NCI-H2196 (cell line): Measurements from ENCODE around the gene CTXND2.
"Not testable (repeated sequence)": the region's sequence is repeated elsewhere in the genome, so short reads cannot be mapped to it uniquely, and the experiment has no call there.

Source experiments
- DNase-seq: peaks from one replicate; lab custom pipeline; 2025; ENCODE audit not compliant: unreplicated experiment; lab: John Stamatoyannopoulos, UW

The CTXND2 gene

DNA sequence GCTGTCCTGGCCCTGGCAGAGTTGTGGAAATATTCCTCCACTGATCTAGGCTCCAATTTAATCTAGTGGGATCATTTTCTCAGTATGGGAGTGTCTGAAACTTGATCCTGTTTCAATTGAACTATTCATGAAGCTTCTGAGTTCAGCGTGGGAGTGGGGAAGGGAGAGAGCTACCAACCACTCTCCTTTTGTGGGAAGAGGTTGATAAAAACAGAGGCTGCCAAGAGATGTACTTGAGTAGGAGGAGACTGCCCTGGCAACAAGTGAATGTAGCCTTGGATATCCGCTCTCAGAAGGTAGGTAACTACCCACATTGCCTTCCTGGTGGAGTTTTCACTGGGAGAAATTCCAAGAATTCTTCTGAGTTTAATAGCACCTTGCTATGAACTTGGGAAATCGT is at the start of gene CTXND2:
TSS of gene CTXND2 (plus strand) at position 119 of the 400 bp plus-strand sequence. CDS start 25,179 bp downstream, outside the sequence.
- no peak for DNase-seq

DNA sequence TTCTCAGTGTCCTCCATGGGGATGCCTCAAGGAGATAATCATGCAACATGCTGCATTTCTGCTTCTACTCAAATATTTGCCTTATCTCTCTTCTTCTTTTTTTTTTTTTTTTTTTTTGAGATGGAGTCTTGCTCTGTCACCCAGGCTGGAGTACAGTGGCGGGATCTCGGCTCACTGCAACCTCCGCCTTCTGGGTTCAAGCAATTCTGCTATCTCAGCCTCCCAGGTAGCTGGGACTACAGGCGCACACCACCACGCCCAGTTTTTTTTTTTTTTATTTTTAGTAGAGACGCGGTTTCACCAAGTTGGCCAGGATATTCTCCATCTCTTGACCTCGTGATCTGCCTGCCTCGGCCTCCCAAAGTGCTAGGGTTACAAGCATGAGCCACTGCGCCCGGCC is 46.1 kb upstream of the CTXND2 start:
- DNase-seq = not testable (repeated sequence)

DNA sequence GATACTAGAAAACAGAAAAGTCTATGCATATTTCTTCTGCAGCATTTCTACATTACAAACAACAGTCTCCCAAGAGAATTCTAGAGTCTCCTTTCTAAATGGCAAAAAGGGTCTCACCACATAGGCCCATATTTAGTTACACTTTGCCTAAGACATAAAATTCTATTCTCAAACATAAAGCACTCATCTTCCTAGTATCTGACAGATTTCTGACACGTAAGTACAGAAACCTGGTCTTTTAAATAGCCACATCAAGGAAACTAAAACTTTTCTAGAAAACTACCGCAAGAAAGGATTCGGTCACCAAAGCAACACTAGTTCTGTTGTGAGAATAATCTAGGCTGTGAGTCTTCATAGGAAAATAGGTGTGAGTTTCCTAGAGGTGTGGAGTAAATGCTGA is 45.3 kb upstream of the CTXND2 start:
- DNase-seq = no peak

DNA sequence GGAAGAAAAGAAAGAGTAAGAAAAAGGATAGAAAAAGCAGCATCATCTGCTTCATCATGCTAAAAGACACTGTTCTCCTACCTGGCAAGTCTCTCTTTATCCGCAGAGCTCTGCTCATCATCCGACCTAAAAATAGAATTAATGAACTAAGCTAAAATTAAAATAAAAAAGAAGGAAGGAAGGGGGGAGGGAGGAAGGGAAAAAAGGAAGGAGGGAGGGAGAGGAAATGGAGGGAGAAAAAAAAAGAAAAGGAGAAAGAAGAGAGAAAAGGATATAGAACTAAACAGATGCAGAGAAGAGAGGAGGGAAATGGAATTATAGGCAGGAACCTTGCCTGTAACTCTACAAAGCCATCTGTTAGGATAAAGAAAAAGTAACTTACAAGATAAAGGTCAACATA is 44.6 kb upstream of the CTXND2 start:
- DNase-seq = no peak

DNA sequence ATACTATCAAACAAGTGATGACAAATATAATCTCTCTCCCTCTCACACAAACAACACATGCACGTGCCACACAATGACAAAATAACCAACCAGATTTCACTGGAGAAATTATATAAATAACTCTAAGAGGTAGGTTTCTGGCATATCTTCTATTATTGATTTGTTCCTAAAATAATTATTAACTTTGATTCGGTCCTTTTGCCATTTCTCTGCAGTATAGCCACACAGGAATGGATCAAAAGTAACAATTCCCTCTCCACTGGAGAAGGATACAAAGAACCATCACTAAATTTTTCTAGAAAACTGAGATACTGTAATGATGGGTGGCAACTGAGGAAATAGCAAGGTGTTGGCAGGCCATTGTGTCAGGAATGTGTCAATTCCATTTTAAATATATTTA is 44.0 kb upstream of the CTXND2 start:
- DNase-seq = no peak

- no peak for DNase-seq
Measured at GRCh38 chr1:150843474-150843873, 43.5 kb upstream of the CTXND2 start.

DNA sequence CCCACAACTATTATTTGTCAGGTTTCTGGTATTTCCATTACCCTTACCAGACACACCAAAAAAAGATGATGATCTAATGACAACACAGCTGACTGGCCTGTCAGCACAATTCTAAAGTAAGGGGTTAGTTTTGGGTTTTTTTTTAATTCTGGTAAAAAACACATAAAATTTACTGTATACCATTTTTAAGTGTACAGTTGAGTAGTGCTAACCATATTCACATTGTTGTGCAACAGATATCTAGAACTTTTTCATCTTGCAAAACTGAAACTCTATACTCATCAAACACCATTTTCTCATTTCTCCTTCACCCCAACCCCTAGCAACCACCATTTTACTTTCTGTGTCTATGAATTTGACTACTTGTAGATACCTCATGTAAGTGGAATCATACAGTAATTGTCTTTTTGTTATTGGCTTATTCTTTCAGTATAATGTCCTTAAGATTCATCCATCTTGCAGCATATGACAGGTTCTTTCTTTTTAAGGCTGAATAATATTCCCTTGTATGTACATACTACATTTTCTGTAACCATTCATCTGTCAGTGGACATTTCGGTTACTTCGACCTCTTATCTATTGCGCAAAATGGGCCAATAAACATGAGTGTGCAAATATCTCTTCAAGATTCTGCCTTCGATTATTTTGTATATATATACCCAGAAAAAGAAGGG is 40.3 kb upstream of the CTXND2 start:
- no peak for DNase-seq

DNA sequence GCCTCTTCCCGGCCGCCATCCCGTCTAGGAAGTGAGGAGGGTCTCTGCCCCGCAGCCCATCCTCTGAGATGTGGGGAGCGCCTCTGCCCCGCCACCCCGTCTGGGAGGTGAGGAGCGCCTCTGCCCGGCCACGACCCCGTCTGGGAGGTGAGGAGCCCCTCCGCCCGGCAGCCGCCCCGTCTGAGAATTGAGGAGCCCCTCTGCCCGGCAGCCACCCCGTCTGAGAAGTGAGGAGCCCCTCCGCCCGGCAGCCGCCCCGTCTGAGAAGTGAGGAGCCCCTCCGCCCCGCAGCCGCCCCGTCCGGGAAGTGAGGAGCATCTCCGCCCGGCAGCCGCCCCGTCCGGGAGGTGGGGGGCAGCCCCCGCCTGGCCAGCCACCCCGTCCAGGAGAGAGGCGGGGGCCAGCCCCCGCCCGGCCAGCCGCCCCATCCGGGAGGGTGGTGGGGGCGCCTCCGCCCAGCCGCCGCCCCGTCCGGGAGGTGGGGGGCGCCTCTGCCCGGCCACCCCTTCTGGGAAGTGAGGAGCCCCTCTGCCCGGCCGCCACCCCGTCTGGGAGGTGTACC is 36.1 kb upstream of the CTXND2 start:
- not testable (repeated sequence) for DNase-seq

- not testable (repeated sequence) for DNase-seq
Measured at GRCh38 chr1:150852734-150853133, 34.2 kb upstream of the CTXND2 start.

GRCh38 chr1:150863724-150864123 is 23.2 kb upstream of the CTXND2 start:
- DNase-seq = no peak

- not testable (repeated sequence) for DNase-seq
Measured at GRCh38 chr1:150864200-150864599, 22.7 kb upstream of the CTXND2 start.

- no peak for DNase-seq
Measured at GRCh38 chr1:150869683-150870082, 17.3 kb upstream of the CTXND2 start.

DNA sequence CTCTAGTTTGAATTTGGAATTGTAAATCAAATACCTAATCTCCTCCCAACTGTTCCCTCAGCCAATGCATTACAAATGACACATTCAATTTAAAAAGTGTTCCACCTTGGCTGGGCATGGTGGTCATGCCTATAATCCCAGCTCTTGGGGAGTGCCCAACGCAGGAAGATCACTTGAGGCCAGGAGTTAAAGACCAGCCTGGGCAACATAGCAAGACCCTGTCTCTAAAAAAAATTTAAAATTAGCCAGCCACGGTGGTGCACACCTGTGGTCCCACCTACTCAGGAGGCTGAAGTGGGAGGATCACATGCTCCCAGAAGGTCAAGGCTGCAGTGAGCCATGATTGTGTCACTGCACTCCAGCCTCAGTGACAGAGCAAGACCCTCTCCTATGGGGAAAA is 14.4 kb upstream of the CTXND2 start:
- no peak for DNase-seq

DNA sequence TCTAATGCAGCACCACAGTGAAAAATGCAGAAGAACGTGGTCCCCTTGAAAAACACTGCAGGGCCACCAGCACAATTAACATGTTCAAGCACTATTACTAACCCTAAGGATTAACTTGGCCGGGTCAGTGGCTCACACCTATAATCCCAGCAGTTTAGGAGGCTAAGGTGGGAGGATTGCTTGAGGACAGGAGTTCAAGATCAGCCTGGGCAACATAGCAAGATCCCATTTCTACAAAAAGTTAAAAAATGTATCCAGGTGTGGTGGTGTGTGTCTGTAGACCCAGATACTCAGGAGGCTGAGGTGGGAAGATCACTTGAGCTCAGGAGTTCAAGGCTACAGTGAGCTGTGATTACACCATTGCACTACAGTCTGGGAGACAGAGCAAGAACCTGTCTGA is 13.4 kb upstream of the CTXND2 start:
- no peak for DNase-seq

DNA sequence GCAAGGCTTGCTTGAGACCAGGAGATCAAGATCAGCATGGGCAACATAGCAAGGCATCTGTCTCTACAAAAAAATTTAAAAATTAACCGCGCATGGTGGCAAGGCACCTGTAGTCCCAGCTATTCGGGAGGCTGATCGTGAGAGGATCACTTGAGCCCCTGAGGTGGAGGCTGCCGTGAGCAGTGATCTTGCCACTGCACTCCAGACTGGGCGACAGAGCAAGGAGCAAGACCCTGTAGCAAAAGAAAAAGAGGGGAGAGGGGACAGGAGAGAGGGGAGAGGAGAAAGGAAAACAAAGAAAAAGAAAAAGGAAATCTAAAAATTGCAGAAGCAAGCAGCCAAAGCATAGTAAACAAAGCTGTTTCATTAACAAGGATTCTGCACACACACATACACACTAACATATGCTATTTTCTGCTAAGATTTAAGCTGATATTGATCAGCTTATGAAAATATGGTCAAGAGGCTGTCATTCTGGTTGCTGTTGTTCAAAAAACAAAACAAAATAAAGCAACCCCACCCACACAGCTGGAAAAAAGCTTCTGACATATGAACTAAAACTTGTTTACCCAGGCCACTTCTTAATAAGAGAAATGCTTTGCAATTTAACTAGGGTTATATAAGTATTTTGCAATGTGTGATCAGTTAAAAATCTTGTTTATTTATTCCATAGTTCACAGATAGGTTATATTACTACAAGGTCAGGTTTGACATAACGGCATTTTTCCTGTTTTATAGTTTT is 12.3 kb upstream of the CTXND2 start:
- DNase-seq = no peak

DNA sequence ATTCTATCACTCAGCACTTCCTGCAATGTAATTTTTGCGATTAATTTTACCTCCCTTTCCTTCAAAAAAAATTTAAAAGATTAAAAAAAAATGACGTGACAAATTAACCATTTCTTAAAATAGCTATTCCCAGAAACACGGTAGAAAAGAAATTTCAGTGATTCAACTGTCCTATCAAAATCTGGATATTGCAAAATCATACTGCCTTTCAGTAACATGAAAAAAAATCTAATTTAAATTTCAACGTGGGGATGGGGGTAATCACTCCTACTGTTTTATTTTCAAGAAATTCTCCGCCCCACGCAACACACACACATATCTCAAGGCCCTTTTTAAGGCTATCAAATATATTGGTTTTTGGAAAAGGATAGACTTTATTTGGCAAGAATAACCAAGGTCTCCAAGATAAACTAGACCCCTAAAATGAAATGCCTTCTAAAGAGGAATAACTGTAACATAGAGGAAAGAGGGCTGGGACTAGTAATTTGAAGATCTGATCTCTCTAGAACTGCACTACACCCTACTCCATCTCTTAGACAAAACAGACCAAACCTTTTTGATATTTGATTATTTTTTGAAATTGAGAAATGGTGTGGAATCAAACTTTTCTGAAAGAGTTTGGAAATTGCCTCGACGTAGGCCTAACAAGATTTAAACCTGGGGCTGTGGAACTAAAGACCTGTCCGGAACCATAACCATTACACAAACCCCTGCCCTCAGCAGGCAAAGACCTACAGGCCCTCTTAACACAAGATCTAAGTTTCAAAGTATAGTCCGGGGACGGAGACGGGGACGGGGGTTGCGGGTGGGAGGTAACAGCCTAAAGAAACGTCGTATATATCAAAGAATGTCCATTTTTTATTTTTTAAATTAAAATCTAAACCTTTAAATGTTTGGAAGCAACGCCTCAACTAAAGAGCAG is 11.5 kb upstream of the CTXND2 start:
- DNase-seq = no peak

GRCh38 chr1:150876119-150876454 is 10.8 kb upstream of the CTXND2 start:
- peak; percentile 32 for DNase-seq

- DNase-seq = not testable (repeated sequence)
Measured at GRCh38 chr1:150878931-150879330, 8.0 kb upstream of the CTXND2 start.

DNA sequence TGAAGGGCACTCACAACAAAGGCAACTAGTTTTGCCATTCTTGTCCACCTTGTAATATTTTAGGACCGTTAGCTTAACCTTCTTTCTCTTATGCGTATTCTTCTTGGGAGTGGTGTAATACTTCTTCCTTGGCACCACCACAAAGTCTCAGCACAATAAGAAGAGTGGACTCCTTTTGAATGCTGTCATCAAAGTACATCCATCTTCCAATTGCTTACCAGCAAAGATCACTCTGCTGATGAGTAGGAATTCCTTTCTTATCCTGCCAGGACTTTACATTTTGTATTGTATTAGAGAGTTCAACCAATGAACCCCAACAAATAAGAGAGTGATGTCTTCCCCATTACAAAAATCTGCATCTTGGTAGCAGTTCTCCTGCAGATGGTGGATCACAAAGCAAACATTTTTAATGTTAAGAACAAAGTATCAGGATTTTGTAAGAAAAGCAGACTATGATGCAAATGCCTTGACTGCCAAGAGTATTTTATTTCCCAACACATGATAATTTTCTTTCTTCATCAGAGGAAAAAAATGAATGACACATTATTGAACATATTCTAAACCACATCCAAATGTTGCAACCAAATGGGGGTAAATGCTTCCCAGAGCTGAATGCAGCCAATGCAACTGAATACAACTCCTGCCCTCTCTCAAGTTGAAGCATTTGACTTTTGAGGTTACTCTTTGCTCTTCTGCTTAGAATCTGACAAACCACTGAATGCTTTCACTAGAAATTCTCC is 5.4 kb upstream of the CTXND2 start:
- no peak for DNase-seq

DNA sequence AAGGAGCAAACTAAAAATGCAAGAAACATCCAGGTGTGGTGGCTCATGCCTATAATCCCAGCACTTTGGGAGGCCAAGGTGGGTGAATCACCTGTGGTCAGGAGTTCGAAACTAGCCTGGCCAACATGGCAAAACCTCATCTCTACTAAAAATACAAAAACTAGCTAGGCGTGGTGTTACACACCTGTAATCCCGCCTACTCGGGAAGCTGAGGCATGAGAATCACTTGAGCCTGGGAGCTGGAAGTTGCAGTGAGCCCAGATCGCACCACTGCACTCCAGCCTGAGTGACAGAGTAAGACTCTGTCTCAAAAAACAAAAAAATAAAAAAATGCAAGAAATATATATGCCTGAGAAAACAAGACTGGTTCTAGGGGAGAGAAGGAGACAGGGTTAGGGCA is 3.8 kb upstream of the CTXND2 start:
- not testable (repeated sequence) for DNase-seq

DNA sequence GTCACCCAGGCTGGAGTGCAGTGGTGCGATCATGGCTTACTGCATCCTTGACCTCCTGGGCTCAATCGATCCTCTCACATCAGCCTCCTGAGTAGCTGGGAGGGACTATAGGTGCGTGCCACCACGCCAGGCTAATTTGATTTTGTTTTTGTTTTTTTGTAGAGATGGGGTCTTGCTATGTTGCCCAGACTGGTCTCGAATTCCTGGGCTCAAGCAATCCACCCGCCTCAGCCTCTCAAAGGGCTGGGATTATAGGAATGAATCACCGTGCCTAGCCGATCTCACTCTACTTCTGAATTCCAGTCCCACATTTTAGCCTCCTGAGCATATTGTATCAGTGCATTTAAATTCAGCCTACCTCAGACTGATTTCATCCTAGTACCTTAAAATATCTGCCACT is 1.8 kb downstream of the CTXND2 start:
- no peak for DNase-seq
